Measurements from ENCODE around the gene GLMP.

GRCh38 chr1:156276532-156276931 is 18.9 kb downstream of the GLMP start:
- TF ChIP-seq POLR2A (IDR thresholded peaks at IDR 0.05; ENCODE audit: low read depth) (no peak), CTCF (IDR thresholded peaks at IDR 0.05) (no peak), EP300 (IDR thresholded peaks at IDR 0.05) (no peak)
